GM20000 (cell line): Measurements from ENCODE around the gene AFF3.

Experiments
- DNase-seq: peaks from one replicate; pipeline ENCODE4 v3.0.0; 2012; ENCODE audit warnings: low spot score
- TF ChIP-seq, protein P1 (sequence below): IDR thresholded peaks from 2 replicates; pipeline ENCODE4 v1.5.1; 2012; ENCODE audit warnings: mild to moderate bottlenecking, control low read depth; ENCODE audit errors: extremely low read depth, missing control alignments

The AFF3 gene

DNA sequence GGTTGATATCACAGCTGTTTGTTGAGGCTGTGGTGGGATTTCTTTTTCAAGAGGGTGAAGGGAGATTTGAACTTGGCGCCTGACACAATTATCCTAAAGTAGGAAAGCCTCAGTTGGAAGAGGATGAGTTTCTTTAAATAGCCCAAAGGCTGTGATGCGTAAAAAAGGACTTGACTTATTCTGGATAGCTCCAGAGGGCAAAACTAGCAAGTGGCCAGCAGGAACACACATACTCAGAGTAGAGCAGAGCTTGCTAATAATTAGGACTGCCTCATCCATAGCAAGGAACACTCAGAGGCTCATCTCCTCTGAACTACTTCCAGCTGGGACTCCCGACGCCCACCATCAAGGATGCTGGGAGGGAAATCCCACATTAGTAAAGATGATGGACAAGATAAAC lies 74.0 kb downstream of the AFF3 start:
- TF ChIP-seq, protein P1, sequence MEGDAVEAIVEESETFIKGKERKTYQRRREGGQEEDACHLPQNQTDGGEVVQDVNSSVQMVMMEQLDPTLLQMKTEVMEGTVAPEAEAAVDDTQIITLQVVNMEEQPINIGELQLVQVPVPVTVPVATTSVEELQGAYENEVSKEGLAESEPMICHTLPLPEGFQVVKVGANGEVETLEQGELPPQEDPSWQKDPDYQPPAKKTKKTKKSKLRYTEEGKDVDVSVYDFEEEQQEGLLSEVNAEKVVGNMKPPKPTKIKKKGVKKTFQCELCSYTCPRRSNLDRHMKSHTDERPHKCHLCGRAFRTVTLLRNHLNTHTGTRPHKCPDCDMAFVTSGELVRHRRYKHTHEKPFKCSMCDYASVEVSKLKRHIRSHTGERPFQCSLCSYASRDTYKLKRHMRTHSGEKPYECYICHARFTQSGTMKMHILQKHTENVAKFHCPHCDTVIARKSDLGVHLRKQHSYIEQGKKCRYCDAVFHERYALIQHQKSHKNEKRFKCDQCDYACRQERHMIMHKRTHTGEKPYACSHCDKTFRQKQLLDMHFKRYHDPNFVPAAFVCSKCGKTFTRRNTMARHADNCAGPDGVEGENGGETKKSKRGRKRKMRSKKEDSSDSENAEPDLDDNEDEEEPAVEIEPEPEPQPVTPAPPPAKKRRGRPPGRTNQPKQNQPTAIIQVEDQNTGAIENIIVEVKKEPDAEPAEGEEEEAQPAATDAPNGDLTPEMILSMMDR = no peak

DNA sequence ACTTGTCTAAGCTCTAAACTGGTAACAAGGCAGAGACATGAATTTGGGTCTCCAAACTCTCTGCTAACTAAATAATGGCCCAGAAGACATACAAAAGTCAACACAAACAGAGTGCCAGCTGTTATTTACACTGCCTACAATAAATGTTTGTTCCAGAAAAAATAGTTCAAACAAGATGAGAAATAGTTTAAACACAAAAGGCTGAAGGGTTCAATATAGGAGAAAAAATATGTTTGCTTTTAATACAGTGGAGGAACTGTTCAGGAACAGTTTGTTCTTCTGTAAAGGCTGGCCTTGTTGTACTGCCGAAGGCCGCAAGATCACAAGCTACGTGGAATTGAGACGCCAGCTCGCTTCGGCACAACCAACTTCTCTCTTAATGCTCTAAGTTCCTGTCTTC lies 74.6 kb downstream of the AFF3 start:
- TF ChIP-seq, protein P1 = no peak
- DNase-seq = no peak

More for the DNA sequence above, 74.0 kb downstream of the AFF3 start:
- no peak for DNase-seq

DNA sequence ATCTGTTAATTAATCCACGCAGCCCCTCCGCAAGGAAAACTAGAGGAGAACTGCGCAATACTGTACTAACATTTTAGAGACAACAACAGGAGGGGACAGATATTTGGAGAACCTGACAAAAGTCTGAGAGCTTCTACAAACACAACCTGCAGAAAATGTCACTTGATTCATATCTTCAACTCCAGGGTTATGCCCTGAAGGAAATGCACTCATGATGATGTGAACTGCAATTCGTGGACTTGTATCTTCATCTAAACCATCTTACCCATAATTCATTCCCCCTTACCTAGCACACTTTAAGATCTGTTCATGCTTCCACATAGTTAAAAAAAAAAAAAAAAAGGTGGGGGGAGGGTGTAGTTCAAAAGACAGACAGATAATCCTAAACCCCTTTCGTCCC lies 75.5 kb downstream of the AFF3 start:
- no peak for DNase-seq

DNA sequence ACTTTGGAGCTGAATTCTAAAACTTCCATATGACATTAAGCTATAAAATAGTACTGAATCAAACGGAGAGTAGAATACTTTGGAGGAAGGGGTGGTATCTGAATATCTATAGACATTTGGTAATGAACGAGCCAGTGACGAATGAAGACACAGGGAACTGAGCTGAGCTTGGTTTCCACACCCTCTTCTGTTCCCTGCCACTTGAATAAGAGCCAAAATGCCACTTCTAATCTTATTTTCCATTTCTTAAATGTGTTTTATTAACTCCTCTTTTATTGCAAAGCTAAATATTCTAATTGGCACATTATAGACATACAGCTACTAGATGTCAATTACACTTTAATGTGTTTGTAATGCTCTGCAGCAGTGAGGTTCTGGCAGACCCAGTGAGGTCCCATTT lies 76.1 kb downstream of the AFF3 start:
- no peak for DNase-seq
- TF ChIP-seq, protein P1 = no peak

More for the DNA sequence above, 75.5 kb downstream of the AFF3 start:
- TF ChIP-seq, protein P1 = no peak

DNA sequence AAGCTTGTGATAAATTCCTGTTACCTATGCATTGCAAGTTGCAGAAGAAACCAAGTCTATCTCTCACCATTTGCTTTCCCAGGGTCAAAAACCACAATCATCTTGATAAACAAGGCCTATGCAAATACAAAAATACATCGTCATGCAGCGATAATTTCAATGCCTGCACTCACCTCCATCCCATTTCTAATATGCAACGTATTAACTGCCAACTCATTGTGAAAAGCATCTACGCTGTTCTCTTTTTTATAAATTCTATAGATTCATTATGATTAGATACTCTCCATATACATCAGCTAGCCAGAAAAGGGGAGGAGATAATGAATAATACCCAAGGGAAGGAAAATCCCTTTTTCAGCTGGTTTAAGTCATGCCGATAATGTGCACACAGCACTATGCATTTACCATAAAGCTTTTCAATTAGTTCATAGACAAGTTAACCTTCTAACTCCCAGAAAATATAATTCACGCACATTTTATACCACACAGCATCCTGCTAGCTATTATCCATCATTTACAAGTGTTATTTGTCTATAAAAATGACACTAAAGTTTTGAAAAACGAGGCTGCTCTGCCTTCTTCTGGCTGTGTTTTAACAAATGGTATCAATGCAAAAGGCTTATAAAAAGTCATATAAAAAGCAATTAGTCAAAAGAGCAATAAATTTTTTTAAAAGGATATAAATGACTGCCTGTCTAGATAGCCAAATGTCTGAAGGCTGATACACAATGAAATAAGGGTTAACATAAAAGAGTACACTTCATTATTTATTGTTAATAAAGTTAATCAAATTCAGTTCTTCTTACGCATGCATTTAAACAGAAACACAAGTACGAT lies 77.6 kb downstream of the AFF3 start:
- TF ChIP-seq, protein P1 = no peak
- no peak for DNase-seq

DNA sequence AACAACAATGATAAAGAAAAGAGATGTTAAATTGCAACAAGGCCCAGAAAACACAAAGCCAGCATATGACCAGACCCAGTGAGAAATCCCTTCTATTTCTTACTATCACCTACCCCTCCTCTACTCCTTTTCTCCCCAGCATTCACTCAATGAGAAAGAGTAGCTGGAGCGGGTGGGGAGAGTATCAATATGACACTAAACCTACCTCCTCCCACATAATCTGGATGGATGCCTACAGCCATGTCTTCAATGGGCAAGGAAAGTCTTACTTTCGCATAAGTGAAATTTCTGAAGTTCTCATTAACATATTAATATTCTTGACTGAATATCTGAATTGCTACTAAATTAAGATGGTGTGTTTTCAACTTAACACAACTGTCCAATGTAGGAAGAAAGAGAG lies 78.2 kb downstream of the AFF3 start:
- no peak for DNase-seq
- TF ChIP-seq, protein P1 = no peak

DNA sequence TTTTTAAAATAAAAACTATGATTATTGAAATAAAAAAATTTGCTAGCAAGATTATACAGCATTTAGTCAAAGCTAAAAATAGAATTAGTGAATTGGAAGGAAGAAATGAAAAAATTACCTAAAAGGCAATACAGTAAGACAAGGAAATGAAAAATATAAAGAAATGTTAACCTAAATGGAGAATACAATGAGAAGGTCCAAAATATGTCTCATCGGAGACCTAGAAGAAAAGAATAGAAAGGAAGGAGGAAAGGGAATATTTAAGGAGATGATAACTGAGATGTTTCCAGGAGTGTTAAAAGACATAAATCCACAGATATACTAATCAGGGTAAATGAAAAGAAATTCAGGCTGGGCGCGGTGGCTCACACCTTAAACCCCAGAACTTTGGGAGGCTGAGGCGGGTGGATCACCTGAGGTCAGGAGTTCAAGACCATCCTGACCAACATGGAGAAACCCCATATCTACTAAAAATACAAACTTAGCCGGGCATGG lies 78.9 kb downstream of the AFF3 start:
- TF ChIP-seq, protein P1 = no peak
- no peak for DNase-seq
